ENCODE measurements around the gene YPEL3. TPM values are rescaled to one million over a fixed set of nuclear protein-coding genes. Genes with fewer than 3 reads are reported as not detected.
A peak's percentile ranks its signal among the peaks of the same experiment; 100 is the strongest.
"Not testable (repeated sequence)": the region's sequence is repeated elsewhere in the genome, so short reads cannot be mapped to it uniquely, and the experiment has no call there.

Gene YPEL3
- total and polyA plus RNA-seq, 4 donors, result 30.6 to 142 (median 85.8) TPM

- Histone ChIP-seq H3K9me3 (ENCODE audit: control insufficient read depth, insufficient read depth, low read length) (no peaks in the 10 kb centered on the region), H3K27me3 (ENCODE audit: control insufficient read depth, insufficient read depth, low read length) (no peaks in the 10 kb centered on the region), H3K4me1 (ENCODE audit: control insufficient read depth, insufficient read depth, low read length) (peaks cover 21% of the 10 kb centered on the region), H3K36me3 (ENCODE audit: control insufficient read depth, insufficient read depth, low read length) (peaks cover 50% of the 10 kb centered on the region), H3K27ac (ENCODE audit: low read depth, low read length) (no peak overlapping the region), H3K4me3 (ENCODE audit: low read depth, low read length) (no peak overlapping the region)
- DNase-seq (ENCODE audit: low read depth in 4 of 6, low spot score in 6 of 6), result no peak
- no CpG with 5 or more reads among the region's 3 CpGs for WGBS (ENCODE audit: insufficient coverage)
Measured at GRCh38 chr16:30120340-30121105, 24.5 kb upstream of the YPEL3 start.

- H3K27ac ChIP-seq (ENCODE audit: low read depth, low read length), result no peak overlapping the region
- H3K4me1 ChIP-seq (ENCODE audit: control insufficient read depth, insufficient read depth, low read length), result peaks cover 21% of the 10 kb centered on the region
- H3K4me3 ChIP-seq (ENCODE audit: low read depth, low read length), result no peak overlapping the region
- no peaks in the 10 kb centered on the region for H3K9me3 ChIP-seq (ENCODE audit: control insufficient read depth, insufficient read depth, low read length)
- no CpG with 5 or more reads among the region's 2 CpGs for WGBS (ENCODE audit: insufficient coverage)
- H3K36me3 ChIP-seq (ENCODE audit: control insufficient read depth, insufficient read depth, low read length), result peaks cover 60% of the 10 kb centered on the region
- H3K27me3 ChIP-seq (ENCODE audit: control insufficient read depth, insufficient read depth, low read length), result no peaks in the 10 kb centered on the region
- DNase-seq (ENCODE audit: low read depth in 4 of 6, low spot score in 6 of 6), result peak in 1 of 6 donors; percentile 8
Measured at GRCh38 chr16:30119428-30119827, 23.4 kb upstream of the YPEL3 start.

GRCh38 chr16:30117768-30118167 lies 21.8 kb upstream of the YPEL3 start:
- Histone ChIP-seq H3K9me3 (ENCODE audit: control insufficient read depth, insufficient read depth, low read length) (no peaks in the 10 kb centered on the region), H3K27ac (ENCODE audit: low read depth, low read length) (no peak overlapping the region), H3K27me3 (ENCODE audit: control insufficient read depth, insufficient read depth, low read length) (no peaks in the 10 kb centered on the region), H3K4me1 (ENCODE audit: control insufficient read depth, insufficient read depth, low read length) (peaks cover 18% of the 10 kb centered on the region), H3K36me3 (ENCODE audit: control insufficient read depth, insufficient read depth, low read length) (peaks cover 77% of the 10 kb centered on the region), H3K4me3 (ENCODE audit: low read depth, low read length) (no peak overlapping the region)
- WGBS (ENCODE audit: insufficient coverage), result 96% methylated on average over 9 of the region's 10 CpGs
- DNase-seq (ENCODE audit: low read depth in 4 of 6, low spot score in 6 of 6), result no peak

- no peaks in the 10 kb centered on the region for H3K9me3 ChIP-seq (ENCODE audit: control insufficient read depth, insufficient read depth, low read length)
- no peak for DNase-seq (ENCODE audit: low read depth in 4 of 6, low spot score in 6 of 6)
- peaks cover 6% of the 10 kb centered on the region for H3K4me1 ChIP-seq (ENCODE audit: control insufficient read depth, insufficient read depth, low read length)
- WGBS (ENCODE audit: insufficient coverage), result 96% methylated on average over 9 of the region's 16 CpGs
- no peak overlapping the region for H3K27ac ChIP-seq (ENCODE audit: low read depth, low read length)
- H3K27me3 ChIP-seq (ENCODE audit: control insufficient read depth, insufficient read depth, low read length), result no peaks in the 10 kb centered on the region
- H3K36me3 ChIP-seq (ENCODE audit: control insufficient read depth, insufficient read depth, low read length), result peaks cover 85% of the 10 kb centered on the region
- no peak overlapping the region for H3K4me3 ChIP-seq (ENCODE audit: low read depth, low read length)
Measured at GRCh38 chr16:30116291-30117207, 20.5 kb upstream of the YPEL3 start.

GRCh38 chr16:30115238-30115637 lies 19.2 kb upstream of the YPEL3 start:
- no peaks in the 10 kb centered on the region for H3K4me1 ChIP-seq (ENCODE audit: control insufficient read depth, insufficient read depth, low read length)
- no peaks in the 10 kb centered on the region for H3K9me3 ChIP-seq (ENCODE audit: control insufficient read depth, insufficient read depth, low read length)
- no peak overlapping the region for H3K27ac ChIP-seq (ENCODE audit: low read depth, low read length)
- no peak for DNase-seq (ENCODE audit: low read depth in 4 of 6, low spot score in 6 of 6)
- H3K36me3 ChIP-seq (ENCODE audit: control insufficient read depth, insufficient read depth, low read length), result peaks cover 91% of the 10 kb centered on the region
- 97% methylated on average over 5 of the region's 7 CpGs for WGBS (ENCODE audit: insufficient coverage)
- H3K27me3 ChIP-seq (ENCODE audit: control insufficient read depth, insufficient read depth, low read length), result no peaks in the 10 kb centered on the region
- no peak overlapping the region for H3K4me3 ChIP-seq (ENCODE audit: low read depth, low read length)

GRCh38 chr16:30114833-30115232 lies 18.8 kb upstream of the YPEL3 start:
- H3K4me1 ChIP-seq (ENCODE audit: control insufficient read depth, insufficient read depth, low read length); DNase-seq (ENCODE audit: low read depth in 4 of 6, low spot score in 6 of 6); H3K9me3 ChIP-seq (ENCODE audit: control insufficient read depth, insufficient read depth, low read length); H3K27ac ChIP-seq (ENCODE audit: low read depth, low read length); H3K27me3 ChIP-seq (ENCODE audit: control insufficient read depth, insufficient read depth, low read length); H3K4me3 ChIP-seq (ENCODE audit: low read depth, low read length): not testable (repeated sequence)
- H3K36me3 ChIP-seq (ENCODE audit: control insufficient read depth, insufficient read depth, low read length), result peaks cover 90% of the 10 kb centered on the region
- 100% methylated on average over 3 of the region's 7 CpGs for WGBS (ENCODE audit: insufficient coverage)

- WGBS (ENCODE audit: insufficient coverage), result 80% methylated on average over 2 of the region's 11 CpGs
- Histone ChIP-seq H3K9me3 (ENCODE audit: control insufficient read depth, insufficient read depth, low read length) (no peaks in the 10 kb centered on the region), H3K4me3 (ENCODE audit: low read depth, low read length) (no peak overlapping the region), H3K4me1 (ENCODE audit: control insufficient read depth, insufficient read depth, low read length) (no peaks in the 10 kb centered on the region), H3K27me3 (ENCODE audit: control insufficient read depth, insufficient read depth, low read length) (no peaks in the 10 kb centered on the region), H3K27ac (ENCODE audit: low read depth, low read length) (no peak overlapping the region), H3K36me3 (ENCODE audit: control insufficient read depth, insufficient read depth, low read length) (peaks cover 89% of the 10 kb centered on the region)
- DNase-seq (ENCODE audit: low read depth in 4 of 6, low spot score in 6 of 6), result no peak
Measured at GRCh38 chr16:30114411-30114810, 18.4 kb upstream of the YPEL3 start.

GRCh38 chr16:30113711-30114333 lies 17.8 kb upstream of the YPEL3 start:
- Histone ChIP-seq H3K4me3 (ENCODE audit: low read depth, low read length) (no peak overlapping the region), H3K27ac (ENCODE audit: low read depth, low read length) (no peak overlapping the region), H3K4me1 (ENCODE audit: control insufficient read depth, insufficient read depth, low read length) (no peaks in the 10 kb centered on the region), H3K36me3 (ENCODE audit: control insufficient read depth, insufficient read depth, low read length) (peaks cover 92% of the 10 kb centered on the region), H3K9me3 (ENCODE audit: control insufficient read depth, insufficient read depth, low read length) (no peaks in the 10 kb centered on the region), H3K27me3 (ENCODE audit: control insufficient read depth, insufficient read depth, low read length) (no peaks in the 10 kb centered on the region)
- 100% methylated on average over 1 of the region's 20 CpGs for WGBS (ENCODE audit: insufficient coverage)
- DNase-seq (ENCODE audit: low read depth in 4 of 6, low spot score in 6 of 6), result no peak

- H3K27ac ChIP-seq (ENCODE audit: low read depth, low read length), result no peak within 1 kb of the TSS
- H3K36me3 ChIP-seq (ENCODE audit: control insufficient read depth, insufficient read depth, low read length), result peaks cover 90% of the 10 kb centered on the region
- WGBS (ENCODE audit: insufficient coverage), result 81% methylated on average over 20 of the region's 20 CpGs
- H3K9me3 ChIP-seq (ENCODE audit: control insufficient read depth, insufficient read depth, low read length), result no peaks in the 10 kb centered on the region
- H3K27me3 ChIP-seq (ENCODE audit: control insufficient read depth, insufficient read depth, low read length), result no peaks in the 10 kb centered on the region
- no peak within 1 kb of the TSS for H3K4me3 ChIP-seq (ENCODE audit: low read depth, low read length)
- DNase-seq (ENCODE audit: low read depth in 4 of 6, low spot score in 6 of 6), result no peak
- no peaks in the 10 kb centered on the region for H3K4me1 ChIP-seq (ENCODE audit: control insufficient read depth, insufficient read depth, low read length)
Measured at GRCh38 chr16:30113031-30113710, 17.2 kb upstream of the YPEL3 start, which contains the start of gene GDPD3. Gene GDPD3, minus strand, starts transcription at chr16:30113537. Its CDS starts 59 bp downstream, at chr16:30113478.
